HepG2 (cell line): ENCODE data around the gene CYP11A1. TPM values are rescaled to one million over a fixed set of nuclear protein-coding genes. Genes with fewer than 3 reads are reported as not detected.

ENCODE experiments used
- ARNTL ChIP-seq: sonication (generic); formaldehyde crosslinking; IDR thresholded peaks from 2 replicates; pipeline ENCODE4 v1.4.0; 2020; ENCODE audit warnings: mild to moderate bottlenecking, missing genetic modification reagents
- FOXK1 ChIP-seq: sonication (generic); formaldehyde crosslinking; IDR thresholded peaks from 2 replicates; pipeline ENCODE4 v1.4.0; 2020; ENCODE audit warnings: low read depth, missing genetic modification reagents, borderline replicate concordance
- GATAD2A ChIP-seq: IDR thresholded peaks from 2 replicates; pipeline ENCODE4 v1.6.1; 2016
- IKZF1 ChIP-seq: fragments of 450-650 bp; IDR thresholded peaks from 2 replicates; pipeline ENCODE4 v1.7.1; 2016
- POLR2AphosphoS2 ChIP-seq: IDR thresholded peaks from 2 replicates; pipeline ENCODE4 v1.6.1; 2011; ENCODE audit warnings: low read depth, low read length, improper control_type of control experiment
- TBL1XR1 ChIP-seq: fragments of 150-350 bp; IDR thresholded peaks from 2 replicates; pipeline ENCODE4 v1.6.1; 2014; ENCODE audit warnings: borderline replicate concordance, low read length; ENCODE audit not compliant: partially characterized antibody
- ZNF337 ChIP-seq: sonication (generic); formaldehyde crosslinking; IDR thresholded peaks from 2 replicates; pipeline ENCODE4 v1.5.1; 2020; ENCODE audit warnings: missing genetic modification reagents, low read depth, mild to moderate bottlenecking, borderline replicate concordance
- ZNF703 ChIP-seq: sonication (generic); formaldehyde crosslinking; IDR thresholded peaks from 2 replicates; pipeline ENCODE4 v1.5.1; 2020; ENCODE audit warnings: missing genetic modification reagents, mild to moderate bottlenecking, moderate library complexity, borderline replicate concordance
- polyA plus RNA-seq, 8 experiments: library from polyadenylated mRNA; depleted of rRNA in 3 of 8; stranded (reverse) in 7 of 8; unstranded in 1 of 8; fragments of >200 nt; fragmentation: Illumina TruSeq in 4 of 8; extraction: Trizol in 4 of 8; gene quantifications; 2 replicates each; pipeline versions ENCODE4 v1.2.1 to v1.2.3, GENCODE V29; 2011 to 2016; ENCODE audit warnings: low read depth in 4 of 8, missing spikeins in 1 of 8, mixed read lengths in 1 of 8; ENCODE audit not compliant: insufficient read depth in 1 of 8
- total RNA-seq, 5 experiments: library from RNA; depleted of rRNA; stranded (reverse); fragments of >200 nt; fragmentation: Illumina TruSeq; extraction: Trizol; gene quantifications; 2 replicates each; pipeline ENCODE4 v1.2.3, GENCODE V29; 2016; ENCODE audit warnings: low read depth in 1 of 5
- TF ChIP-seq, protein P1 (sequence below): sonication (generic); formaldehyde crosslinking; IDR thresholded peaks from 2 replicates; pipeline ENCODE4 v1.5.0; 2020; ENCODE audit warnings: mild to moderate bottlenecking, missing genetic modification reagents, moderate library complexity
- TF ChIP-seq, protein P2 (sequence below): sonication (generic); formaldehyde crosslinking; IDR thresholded peaks from 2 replicates; pipeline ENCODE4 v1.5.0; 2020; ENCODE audit warnings: mild to moderate bottlenecking, missing genetic modification reagents
- TF ChIP-seq, protein P3 (sequence below): sonication (generic); formaldehyde crosslinking; IDR thresholded peaks from 2 replicates; pipeline ENCODE4 v1.4.0; 2020; ENCODE audit warnings: mild to moderate bottlenecking, missing genetic modification reagents
- TF ChIP-seq, protein P4 (sequence below): sonication (generic); formaldehyde crosslinking; IDR thresholded peaks from 2 replicates; pipeline ENCODE4 v1.5.0; 2020; ENCODE audit warnings: missing genetic modification reagents, mild to moderate bottlenecking, borderline replicate concordance
- TF ChIP-seq, protein P5 (sequence below): sonication (generic); formaldehyde crosslinking; IDR thresholded peaks from 2 replicates; pipeline ENCODE4 v1.4.0; 2020; ENCODE audit warnings: low read depth, mild to moderate bottlenecking, missing genetic modification reagents
- TF ChIP-seq, protein P6 (sequence below): sonication (generic); formaldehyde crosslinking; conservative IDR thresholded peaks from 2 replicates; pipeline ENCODE4 v1.4.0; 2020; ENCODE audit warnings: mild to moderate bottlenecking, missing genetic modification reagents, moderate library complexity

Gene CYP11A1
- total and polyA plus RNA-seq, 2 of the 13 experiments (the other 11 are each of a cell fraction or from before 2014, with no cell fraction given): 0.66 to 0.92 TPM

DNA sequence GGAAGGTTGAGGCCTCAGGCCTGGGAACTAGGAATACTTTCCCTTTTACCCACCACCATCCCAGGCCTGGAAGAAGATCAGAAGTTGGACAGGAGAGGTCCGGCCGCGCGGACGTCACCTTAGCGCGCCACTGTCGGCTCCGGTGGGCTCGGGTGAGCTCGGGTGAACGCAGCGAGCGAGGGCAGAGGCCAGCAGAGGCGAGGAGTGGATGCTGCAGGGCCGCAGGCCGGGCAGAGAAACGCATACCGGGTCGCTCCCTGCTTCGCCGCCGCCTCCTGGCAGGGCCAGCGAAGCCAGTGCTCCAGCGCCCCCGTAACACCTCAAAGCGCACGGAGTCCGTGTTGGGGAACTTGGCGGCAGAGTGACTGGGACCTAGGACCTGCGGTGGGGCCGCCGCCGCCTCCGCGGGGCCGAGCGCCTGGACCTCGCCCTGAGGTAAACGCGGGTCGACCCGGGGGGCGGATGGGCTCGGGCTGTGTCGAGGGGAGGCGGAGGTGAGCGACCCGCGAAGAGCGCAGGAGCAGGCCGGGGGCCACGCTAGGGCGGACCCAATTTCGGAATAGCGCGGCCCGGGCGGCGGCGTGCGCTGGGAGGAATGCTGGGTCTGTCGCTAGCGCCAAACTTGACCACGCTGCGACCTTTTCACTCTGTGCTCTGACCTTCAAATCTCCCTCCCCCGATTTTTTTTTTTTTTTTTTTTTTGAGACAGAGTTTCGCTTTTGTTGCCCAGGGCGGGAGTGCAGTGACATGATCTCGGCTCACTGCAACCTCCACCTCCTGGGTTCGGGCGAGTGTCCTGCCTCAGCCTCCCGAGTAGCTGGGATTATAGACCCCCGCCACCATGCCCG lies 1.6 kb downstream of the CYP11A1 start (continued):
- no peak for TF ChIP-seq ZNF703 (CRISPR knock-in tag)
- no peak for TF ChIP-seq FOXK1
- no peak for TF ChIP-seq ZNF337 (CRISPR knock-in tag)
- no peak for TF ChIP-seq POLR2AphosphoS2
- no peak for TF ChIP-seq GATAD2A (CRISPR knock-in tag)
- TF ChIP-seq, protein P1, sequence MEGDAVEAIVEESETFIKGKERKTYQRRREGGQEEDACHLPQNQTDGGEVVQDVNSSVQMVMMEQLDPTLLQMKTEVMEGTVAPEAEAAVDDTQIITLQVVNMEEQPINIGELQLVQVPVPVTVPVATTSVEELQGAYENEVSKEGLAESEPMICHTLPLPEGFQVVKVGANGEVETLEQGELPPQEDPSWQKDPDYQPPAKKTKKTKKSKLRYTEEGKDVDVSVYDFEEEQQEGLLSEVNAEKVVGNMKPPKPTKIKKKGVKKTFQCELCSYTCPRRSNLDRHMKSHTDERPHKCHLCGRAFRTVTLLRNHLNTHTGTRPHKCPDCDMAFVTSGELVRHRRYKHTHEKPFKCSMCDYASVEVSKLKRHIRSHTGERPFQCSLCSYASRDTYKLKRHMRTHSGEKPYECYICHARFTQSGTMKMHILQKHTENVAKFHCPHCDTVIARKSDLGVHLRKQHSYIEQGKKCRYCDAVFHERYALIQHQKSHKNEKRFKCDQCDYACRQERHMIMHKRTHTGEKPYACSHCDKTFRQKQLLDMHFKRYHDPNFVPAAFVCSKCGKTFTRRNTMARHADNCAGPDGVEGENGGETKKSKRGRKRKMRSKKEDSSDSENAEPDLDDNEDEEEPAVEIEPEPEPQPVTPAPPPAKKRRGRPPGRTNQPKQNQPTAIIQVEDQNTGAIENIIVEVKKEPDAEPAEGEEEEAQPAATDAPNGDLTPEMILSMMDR (CRISPR knock-in tag): peak; percentile 48
- TF ChIP-seq, protein P2, sequence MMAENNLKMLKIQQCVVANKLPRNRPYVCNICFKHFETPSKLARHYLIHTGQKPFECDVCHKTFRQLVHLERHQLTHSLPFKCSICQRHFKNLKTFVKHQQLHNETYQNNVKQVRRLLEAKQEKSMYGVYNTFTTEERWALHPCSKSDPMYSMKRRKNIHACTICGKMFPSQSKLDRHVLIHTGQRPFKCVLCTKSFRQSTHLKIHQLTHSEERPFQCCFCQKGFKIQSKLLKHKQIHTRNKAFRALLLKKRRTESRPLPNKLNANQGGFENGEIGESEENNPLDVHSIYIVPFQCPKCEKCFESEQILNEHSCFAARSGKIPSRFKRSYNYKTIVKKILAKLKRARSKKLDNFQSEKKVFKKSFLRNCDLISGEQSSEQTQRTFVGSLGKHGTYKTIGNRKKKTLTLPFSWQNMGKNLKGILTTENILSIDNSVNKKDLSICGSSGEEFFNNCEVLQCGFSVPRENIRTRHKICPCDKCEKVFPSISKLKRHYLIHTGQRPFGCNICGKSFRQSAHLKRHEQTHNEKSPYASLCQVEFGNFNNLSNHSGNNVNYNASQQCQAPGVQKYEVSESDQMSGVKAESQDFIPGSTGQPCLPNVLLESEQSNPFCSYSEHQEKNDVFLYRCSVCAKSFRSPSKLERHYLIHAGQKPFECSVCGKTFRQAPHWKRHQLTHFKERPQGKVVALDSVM: peak; percentile 61
- 0 out of 2 replicates have a peak, but pooled peaks have one; percentile 31 for TF ChIP-seq ARNTL (CRISPR knock-in tag)
- TF ChIP-seq, protein P3, sequence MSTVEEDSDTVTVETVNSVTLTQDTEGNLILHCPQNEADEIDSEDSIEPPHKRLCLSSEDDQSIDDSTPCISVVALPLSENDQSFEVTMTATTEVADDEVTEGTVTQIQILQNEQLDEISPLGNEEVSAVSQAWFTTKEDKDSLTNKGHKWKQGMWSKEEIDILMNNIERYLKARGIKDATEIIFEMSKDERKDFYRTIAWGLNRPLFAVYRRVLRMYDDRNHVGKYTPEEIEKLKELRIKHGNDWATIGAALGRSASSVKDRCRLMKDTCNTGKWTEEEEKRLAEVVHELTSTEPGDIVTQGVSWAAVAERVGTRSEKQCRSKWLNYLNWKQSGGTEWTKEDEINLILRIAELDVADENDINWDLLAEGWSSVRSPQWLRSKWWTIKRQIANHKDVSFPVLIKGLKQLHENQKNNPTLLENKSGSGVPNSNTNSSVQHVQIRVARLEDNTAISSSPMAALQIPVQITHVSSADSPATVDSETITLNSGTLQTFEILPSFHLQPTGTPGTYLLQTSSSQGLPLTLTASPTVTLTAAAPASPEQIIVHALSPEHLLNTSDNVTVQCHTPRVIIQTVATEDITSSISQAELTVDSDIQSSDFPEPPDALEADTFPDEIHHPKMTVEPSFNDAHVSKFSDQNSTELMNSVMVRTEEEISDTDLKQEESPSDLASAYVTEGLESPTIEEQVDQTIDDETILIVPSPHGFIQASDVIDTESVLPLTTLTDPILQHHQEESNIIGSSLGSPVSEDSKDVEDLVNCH (CRISPR knock-in tag): no peak
- TF ChIP-seq, protein P4, sequence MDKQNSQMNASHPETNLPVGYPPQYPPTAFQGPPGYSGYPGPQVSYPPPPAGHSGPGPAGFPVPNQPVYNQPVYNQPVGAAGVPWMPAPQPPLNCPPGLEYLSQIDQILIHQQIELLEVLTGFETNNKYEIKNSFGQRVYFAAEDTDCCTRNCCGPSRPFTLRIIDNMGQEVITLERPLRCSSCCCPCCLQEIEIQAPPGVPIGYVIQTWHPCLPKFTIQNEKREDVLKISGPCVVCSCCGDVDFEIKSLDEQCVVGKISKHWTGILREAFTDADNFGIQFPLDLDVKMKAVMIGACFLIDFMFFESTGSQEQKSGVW (CRISPR knock-in tag): no peak
- TF ChIP-seq IKZF1: no peak
- TF ChIP-seq, protein P5, sequence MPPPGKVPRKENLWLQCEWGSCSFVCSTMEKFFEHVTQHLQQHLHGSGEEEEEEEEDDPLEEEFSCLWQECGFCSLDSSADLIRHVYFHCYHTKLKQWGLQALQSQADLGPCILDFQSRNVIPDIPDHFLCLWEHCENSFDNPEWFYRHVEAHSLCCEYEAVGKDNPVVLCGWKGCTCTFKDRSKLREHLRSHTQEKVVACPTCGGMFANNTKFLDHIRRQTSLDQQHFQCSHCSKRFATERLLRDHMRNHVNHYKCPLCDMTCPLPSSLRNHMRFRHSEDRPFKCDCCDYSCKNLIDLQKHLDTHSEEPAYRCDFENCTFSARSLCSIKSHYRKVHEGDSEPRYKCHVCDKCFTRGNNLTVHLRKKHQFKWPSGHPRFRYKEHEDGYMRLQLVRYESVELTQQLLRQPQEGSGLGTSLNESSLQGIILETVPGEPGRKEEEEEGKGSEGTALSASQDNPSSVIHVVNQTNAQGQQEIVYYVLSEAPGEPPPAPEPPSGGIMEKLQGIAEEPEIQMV (CRISPR knock-in tag): no peak; the same call in 1 of the 2 replicates
- TF ChIP-seq, protein P6, sequence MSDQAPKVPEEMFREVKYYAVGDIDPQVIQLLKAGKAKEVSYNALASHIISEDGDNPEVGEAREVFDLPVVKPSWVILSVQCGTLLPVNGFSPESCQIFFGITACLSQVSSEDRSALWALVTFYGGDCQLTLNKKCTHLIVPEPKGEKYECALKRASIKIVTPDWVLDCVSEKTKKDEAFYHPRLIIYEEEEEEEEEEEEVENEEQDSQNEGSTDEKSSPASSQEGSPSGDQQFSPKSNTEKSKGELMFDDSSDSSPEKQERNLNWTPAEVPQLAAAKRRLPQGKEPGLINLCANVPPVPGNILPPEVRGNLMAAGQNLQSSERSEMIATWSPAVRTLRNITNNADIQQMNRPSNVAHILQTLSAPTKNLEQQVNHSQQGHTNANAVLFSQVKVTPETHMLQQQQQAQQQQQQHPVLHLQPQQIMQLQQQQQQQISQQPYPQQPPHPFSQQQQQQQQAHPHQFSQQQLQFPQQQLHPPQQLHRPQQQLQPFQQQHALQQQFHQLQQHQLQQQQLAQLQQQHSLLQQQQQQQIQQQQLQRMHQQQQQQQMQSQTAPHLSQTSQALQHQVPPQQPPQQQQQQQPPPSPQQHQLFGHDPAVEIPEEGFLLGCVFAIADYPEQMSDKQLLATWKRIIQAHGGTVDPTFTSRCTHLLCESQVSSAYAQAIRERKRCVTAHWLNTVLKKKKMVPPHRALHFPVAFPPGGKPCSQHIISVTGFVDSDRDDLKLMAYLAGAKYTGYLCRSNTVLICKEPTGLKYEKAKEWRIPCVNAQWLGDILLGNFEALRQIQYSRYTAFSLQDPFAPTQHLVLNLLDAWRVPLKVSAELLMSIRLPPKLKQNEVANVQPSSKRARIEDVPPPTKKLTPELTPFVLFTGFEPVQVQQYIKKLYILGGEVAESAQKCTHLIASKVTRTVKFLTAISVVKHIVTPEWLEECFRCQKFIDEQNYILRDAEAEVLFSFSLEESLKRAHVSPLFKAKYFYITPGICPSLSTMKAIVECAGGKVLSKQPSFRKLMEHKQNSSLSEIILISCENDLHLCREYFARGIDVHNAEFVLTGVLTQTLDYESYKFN (CRISPR knock-in tag): no peak
- no peak for TF ChIP-seq TBL1XR1
